HFF-Myc (cell line): ENCODE results near the gene SFXN2.

Experiments used
- DNase-seq: peaks from one replicate; pipeline ENCODE4 v3.0.0-alpha.2; 2011; ENCODE audit warnings: low read depth; ENCODE audit errors: extremely low read depth
- H3K4me3 ChIP-seq: replicated peaks from 2 replicates; pipeline ENCODE4 v1.5.1; 2011; ENCODE audit warnings: low read depth, mild to moderate bottlenecking, control low read depth, low read length
- CTCF ChIP-seq: IDR thresholded peaks from 2 replicates; pipeline ENCODE4 v1.5.1; 2012; ENCODE audit warnings: mild to moderate bottlenecking, low read depth, low read length, control low read depth; ENCODE audit errors: missing control alignments

SFXN2 gene

GRCh38 chr10:102777711-102778453 is 63.4 kb downstream of the SFXN2 start:
- no peak for TF ChIP-seq CTCF
- no peak overlapping the region for H3K4me3 ChIP-seq
- no peak for DNase-seq

DNA sequence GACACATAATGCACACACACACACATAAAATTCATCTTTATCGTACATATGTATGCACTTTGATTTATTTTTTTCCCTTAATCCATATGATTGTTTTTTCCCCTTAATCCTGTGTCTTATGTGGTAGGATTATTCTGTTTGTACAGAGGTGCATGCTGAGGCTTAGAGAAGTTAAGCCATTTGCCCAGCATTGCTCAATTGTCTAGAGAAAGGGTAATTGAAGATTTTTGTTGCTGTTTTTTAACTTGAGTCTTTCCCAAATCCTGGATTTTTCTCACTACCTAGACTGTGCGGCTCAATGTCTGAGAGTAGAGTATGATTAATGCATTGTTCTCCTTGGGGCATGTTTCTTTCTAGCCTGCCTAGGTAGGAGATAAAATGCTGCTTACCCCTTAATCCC is 64.3 kb downstream of the SFXN2 start:
- no peak for DNase-seq
- TF ChIP-seq CTCF = no peak
- no peak overlapping the region for H3K4me3 ChIP-seq

DNA sequence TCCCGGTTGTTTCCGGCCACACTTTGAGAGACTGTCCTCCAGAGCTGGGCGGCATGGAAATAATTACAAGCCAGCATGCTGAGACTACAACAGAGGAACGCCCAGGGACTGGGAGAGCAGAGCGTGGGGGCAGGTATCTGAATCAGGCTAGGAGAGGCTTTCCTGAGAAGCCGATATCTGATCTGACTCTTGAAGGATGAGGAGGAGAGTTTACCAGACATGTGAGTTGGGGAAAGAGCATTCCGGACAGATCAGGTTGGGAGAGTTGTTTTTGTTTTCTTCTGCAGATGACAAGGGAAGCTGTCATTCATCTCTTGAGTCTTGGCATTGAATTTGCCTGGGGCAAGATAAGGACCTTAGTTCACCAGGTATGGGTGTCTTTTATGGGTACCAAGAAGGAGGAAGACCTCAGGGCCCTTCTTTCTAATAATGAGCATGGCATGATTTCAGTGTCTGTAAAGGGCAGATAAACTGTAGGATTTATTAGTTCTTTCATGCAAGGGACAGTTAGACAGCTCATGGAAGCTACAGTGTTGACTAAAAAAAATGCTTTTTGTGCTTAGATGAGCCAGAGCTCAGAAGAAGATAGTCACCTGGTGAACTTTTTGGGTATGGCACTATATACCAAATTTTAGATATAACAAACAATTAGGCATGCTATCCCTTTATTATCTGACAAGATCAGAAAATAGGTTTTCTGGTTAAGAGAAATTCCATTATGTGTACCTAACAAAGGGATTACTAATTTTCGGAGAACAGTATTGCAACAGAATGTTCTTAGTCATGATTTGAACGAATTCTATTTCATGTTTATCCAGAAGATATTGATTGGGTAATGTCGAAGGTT is 65.5 kb downstream of the SFXN2 start:
- no peak for TF ChIP-seq CTCF
- H3K4me3 ChIP-seq = no peak overlapping the region
- no peak for DNase-seq

GRCh38 chr10:102780527-102780808 is 66.0 kb downstream of the SFXN2 start:
- no peak overlapping the region for H3K4me3 ChIP-seq
- no peak for DNase-seq
- no peak for TF ChIP-seq CTCF

DNA sequence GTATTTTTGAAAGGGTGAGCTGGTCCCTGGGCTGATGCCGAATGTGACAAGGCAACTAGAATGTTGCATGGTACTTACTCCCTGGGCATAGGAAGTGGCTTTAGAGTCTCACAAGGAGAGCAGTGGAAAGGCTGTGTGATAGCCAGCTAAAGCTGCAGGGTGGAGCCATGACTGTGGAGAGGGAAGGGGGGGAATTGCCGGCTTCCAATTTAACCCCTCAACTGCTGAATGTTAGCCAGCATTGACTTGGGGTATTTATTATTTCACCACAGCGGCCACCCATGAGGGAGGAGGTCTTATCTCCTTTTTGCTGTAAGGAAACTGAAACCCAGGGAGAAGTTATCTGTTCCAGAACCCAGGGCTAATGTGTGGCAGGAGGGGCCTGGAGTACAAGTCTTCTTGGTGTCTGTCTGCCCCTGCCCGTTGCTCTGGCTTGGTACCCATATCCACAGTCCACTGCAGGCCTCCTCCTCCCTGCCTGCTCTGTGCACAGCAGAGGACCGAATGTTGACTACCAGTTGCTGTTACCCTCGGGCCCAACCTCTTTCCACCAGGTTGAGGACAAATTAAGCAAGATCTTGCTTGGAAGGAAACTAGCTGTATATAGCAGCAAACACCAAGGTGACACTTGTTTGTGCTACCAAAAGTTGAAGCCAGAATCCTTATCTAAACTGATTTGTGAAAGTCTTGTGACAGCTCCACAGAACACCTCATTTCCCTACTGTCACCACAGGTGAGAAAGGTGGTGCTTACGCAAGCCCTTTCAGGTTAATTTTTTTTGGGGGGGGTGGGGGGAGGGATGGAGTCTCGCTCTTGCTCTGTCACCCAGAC is 66.9 kb downstream of the SFXN2 start:
- no peak for DNase-seq

More for the DNA sequence above, 66.9 kb downstream of the SFXN2 start:
- no peak overlapping the region for H3K4me3 ChIP-seq
- TF ChIP-seq CTCF = no peak
